LNCAP (cell line): ENCODE results near the gene BRIP1.

Experiments
- CTCF ChIP-seq: fragments of 450-650 bp; IDR thresholded peaks from 2 replicates; pipeline ENCODE4 v1.5.1; 2017; ENCODE audit warnings: mild to moderate bottlenecking

The BRIP1 gene

GRCh38 chr17:61744252-61744651 lies 119.1 kb downstream of the BRIP1 start:
- TF ChIP-seq CTCF: no peak

GRCh38 chr17:61743766-61744165 lies 119.6 kb downstream of the BRIP1 start:
- no peak for TF ChIP-seq CTCF

- no peak for TF ChIP-seq CTCF
These were observed 124.3 kb downstream of the BRIP1 start for GRCh38 chr17:61739002-61739401.

GRCh38 chr17:61738249-61738648 lies 125.1 kb downstream of the BRIP1 start:
- TF ChIP-seq CTCF: no peak

GRCh38 chr17:61737820-61738219 lies 125.5 kb downstream of the BRIP1 start:
- TF ChIP-seq CTCF: no peak

- no peak for TF ChIP-seq CTCF
These were observed 126.9 kb downstream of the BRIP1 start for GRCh38 chr17:61736438-61736837.

GRCh38 chr17:61735807-61736206 lies 127.5 kb downstream of the BRIP1 start:
- no peak for TF ChIP-seq CTCF

GRCh38 chr17:61734466-61734865 lies 128.9 kb downstream of the BRIP1 start:
- TF ChIP-seq CTCF: no peak
